ENCODE results near the gene BACH2. TPM values are rescaled to one million over a fixed set of nuclear protein-coding genes. Genes with fewer than 3 reads are reported as not detected.

Gene BACH2
- total RNA-seq, 5 donors from 2014 or later (not counting 1 experiment from before 2014, with no cell fraction given) = 81.9 to 196 (median 96.7) TPM

- Mint-ChIP-seq H3K9me3 (no peaks in the 10 kb centered on the region), H3K27ac (peak overlapping the region in 1 of 2 donors; percentile 77), H3K4me3 (no peak overlapping the region), H3K27me3 (no peaks in the 10 kb centered on the region), H3K36me3 (peaks cover 47% of the 10 kb centered on the region), H3K4me1 (peaks cover 40 to 57% (median 41%) of the 10 kb centered on the region in 3 donors)
- DNase-seq (no peak), ATAC-seq (replicated peaks in 1 of 4) (no peak)
- ChIA-PET CTCF (interaction anchor here (0.5 to 1.5 kb wide), 4 partner anchors 9 to 512 kb away, joined by 3 to 4 read pairs (median 3); no protein-coding TSS in a partner anchor), POLR2A (interaction anchor here in 1 of 2 donors (0.6 kb wide), 1 partner anchor 39 kb away, joined by 3 read pairs; no protein-coding TSS in a partner anchor)
- no CpG with 5 or more reads among the region's 3 CpGs for WGBS (ENCODE audit: insufficient coverage)
- Histone ChIP-seq H3K27me3 (replicated peaks in 1 of 2; ENCODE audit: control insufficient read depth in 2 of 2, extremely low read depth in 1 of 2, insufficient read depth in 2 of 2, low read length in 1 of 2) (no peaks in the 10 kb centered on the region), H3K4me1 (ENCODE audit: control insufficient read depth in 1 of 2, extremely low read depth in 1 of 2, insufficient read depth in 2 of 2, low read length in 2 of 2) (peaks cover 2 to 3% of the 10 kb centered on the region in 2 experiments), H3K27ac (ENCODE audit: low read length) (no peak overlapping the region), H3K36me3 (ENCODE audit: control insufficient read depth in 2 of 2, extremely low read depth in 1 of 2, insufficient read depth in 1 of 2, low read length in 1 of 2) (peaks cover 0 to 10% of the 10 kb centered on the region in 2 donors), H3K9me3 (no peaks in the 10 kb centered on the region), H3K4me3 (ENCODE audit: control insufficient read depth in 1 of 2, extremely low read depth in 1 of 2, low read length in 1 of 2) (no peak overlapping the region)
Observed at GRCh38 chr6:89966913-89967312, 329.7 kb downstream of the BACH2 start.

- Histone ChIP-seq H3K9me3 (no peaks in the 10 kb centered on the region), H3K36me3 (ENCODE audit: control insufficient read depth in 2 of 2, extremely low read depth in 1 of 2, insufficient read depth in 1 of 2, low read length in 1 of 2) (peaks cover 0 to 8% of the 10 kb centered on the region in 2 donors), H3K4me3 (ENCODE audit: control insufficient read depth in 1 of 2, extremely low read depth in 1 of 2, low read length in 1 of 2) (no peak overlapping the region), H3K4me1 (ENCODE audit: control insufficient read depth in 1 of 2, extremely low read depth in 1 of 2, insufficient read depth in 2 of 2, low read length in 2 of 2) (peaks cover 0 to 2% of the 10 kb centered on the region in 2 experiments), H3K27ac (ENCODE audit: low read length) (no peak overlapping the region), H3K27me3 (replicated peaks in 1 of 2; ENCODE audit: control insufficient read depth in 2 of 2, extremely low read depth in 1 of 2, insufficient read depth in 2 of 2, low read length in 1 of 2) (no peaks in the 10 kb centered on the region)
- no CpG with 5 or more reads among the region's 1 CpG for WGBS (ENCODE audit: insufficient coverage)
- H3K27ac Mint-ChIP-seq = peak overlapping the region in 1 of 2 donors; percentile 77
- DNase-seq (no peak), ATAC-seq (replicated peaks in 1 of 4) (no peak)
- peaks cover 48% of the 10 kb centered on the region for H3K36me3 Mint-ChIP-seq
- no peaks in the 10 kb centered on the region for H3K9me3 Mint-ChIP-seq
- POLR2A ChIA-PET = no interaction called here
- no peaks in the 10 kb centered on the region for H3K27me3 Mint-ChIP-seq
- peaks cover 47 to 60% (median 47%) of the 10 kb centered on the region in 3 donors for H3K4me1 Mint-ChIP-seq
- CTCF ChIA-PET = interaction anchor here (0.9 to 1.5 kb wide), 3 partner anchors 9 to 26 kb away, joined by 3 to 5 read pairs (median 5); no protein-coding TSS in a partner anchor
- H3K4me3 Mint-ChIP-seq = no peak overlapping the region
Observed at GRCh38 chr6:89966228-89966544, 330.5 kb downstream of the BACH2 start.

- H3K4me3 ChIP-seq (ENCODE audit: control insufficient read depth in 1 of 2, extremely low read depth in 1 of 2, low read length in 1 of 2) = no peak overlapping the region
- no peak for ATAC-seq (replicated peaks in 1 of 4)
- Mint-ChIP-seq H3K36me3 (peaks cover 50% of the 10 kb centered on the region), H3K27me3 (no peaks in the 10 kb centered on the region), H3K9me3 (no peaks in the 10 kb centered on the region), H3K4me3 (no peak overlapping the region), H3K27ac (peak overlapping the region; percentile 6 to 77), H3K4me1 (peaks cover 47 to 63% (median 50%) of the 10 kb centered on the region in 3 donors)
- POLR2A ChIA-PET = interaction anchor here in 1 of 2 donors (0.7 kb wide), 1 partner anchor 9 kb away, joined by 3 read pairs; no protein-coding TSS in a partner anchor
- no peaks in the 10 kb centered on the region for H3K9me3 ChIP-seq
- H3K36me3 ChIP-seq (ENCODE audit: control insufficient read depth in 2 of 2, extremely low read depth in 1 of 2, insufficient read depth in 1 of 2, low read length in 1 of 2) = peaks cover 0 to 11% of the 10 kb centered on the region in 2 donors
- WGBS (ENCODE audit: insufficient coverage) = 83% methylated on average over 1 of the region's 2 CpGs
- no peak for DNase-seq
- H3K27me3 ChIP-seq (replicated peaks in 1 of 2; ENCODE audit: control insufficient read depth in 2 of 2, extremely low read depth in 1 of 2, insufficient read depth in 2 of 2, low read length in 1 of 2) = no peaks in the 10 kb centered on the region
- H3K4me1 ChIP-seq (ENCODE audit: control insufficient read depth in 1 of 2, extremely low read depth in 1 of 2, insufficient read depth in 2 of 2, low read length in 2 of 2) = no peaks in the 10 kb centered on the region
- H3K27ac ChIP-seq (ENCODE audit: low read length) = no peak overlapping the region
- CTCF ChIA-PET = interaction anchor here (0.9 to 1.5 kb wide), 3 partner anchors 8 to 25 kb away, joined by 3 to 5 read pairs (median 5); no protein-coding TSS in a partner anchor
Observed at GRCh38 chr6:89965441-89966227, 331.0 kb downstream of the BACH2 start.

- H3K4me1 ChIP-seq (ENCODE audit: control insufficient read depth in 1 of 2, extremely low read depth in 1 of 2, insufficient read depth in 2 of 2, low read length in 2 of 2) = peaks cover 0 to 3% of the 10 kb centered on the region in 2 experiments
- H3K27ac ChIP-seq (ENCODE audit: low read length) = no peak overlapping the region
- ChIA-PET POLR2A (no interaction called here), CTCF (no interaction called here)
- no peak for DNase-seq
- H3K9me3 ChIP-seq = no peaks in the 10 kb centered on the region
- no peaks in the 10 kb centered on the region for H3K27me3 Mint-ChIP-seq
- peaks cover 3 to 11% of the 10 kb centered on the region in 2 donors for H3K36me3 ChIP-seq (ENCODE audit: control insufficient read depth in 2 of 2, extremely low read depth in 1 of 2, insufficient read depth in 1 of 2, low read length in 1 of 2)
- H3K4me1 Mint-ChIP-seq = peaks cover 61 to 75% (median 67%) of the 10 kb centered on the region in 3 donors
- no peaks in the 10 kb centered on the region for H3K27me3 ChIP-seq (replicated peaks in 1 of 2; ENCODE audit: control insufficient read depth in 2 of 2, extremely low read depth in 1 of 2, insufficient read depth in 2 of 2, low read length in 1 of 2)
- ATAC-seq (replicated peaks in 1 of 4) = no peak
- no peak overlapping the region for H3K4me3 Mint-ChIP-seq
- peaks cover 59% of the 10 kb centered on the region for H3K36me3 Mint-ChIP-seq
- 93% methylated on average over 3 of the region's 3 CpGs for WGBS (ENCODE audit: insufficient coverage)
- H3K27ac Mint-ChIP-seq = peak overlapping the region in 1 of 2 donors; percentile 71
- no peaks in the 10 kb centered on the region for H3K9me3 Mint-ChIP-seq
- H3K4me3 ChIP-seq (ENCODE audit: control insufficient read depth in 1 of 2, extremely low read depth in 1 of 2, low read length in 1 of 2) = no peak overlapping the region
Observed at GRCh38 chr6:89963391-89963790, 333.3 kb downstream of the BACH2 start.

- Histone ChIP-seq H3K27ac (ENCODE audit: low read length) (no peak overlapping the region), H3K9me3 (no peaks in the 10 kb centered on the region), H3K4me3 (ENCODE audit: control insufficient read depth in 1 of 2, extremely low read depth in 1 of 2, low read length in 1 of 2) (no peak overlapping the region), H3K27me3 (replicated peaks in 1 of 2; ENCODE audit: control insufficient read depth in 2 of 2, extremely low read depth in 1 of 2, insufficient read depth in 2 of 2, low read length in 1 of 2) (no peaks in the 10 kb centered on the region), H3K4me1 (ENCODE audit: control insufficient read depth in 1 of 2, extremely low read depth in 1 of 2, insufficient read depth in 2 of 2, low read length in 2 of 2) (peaks cover 0 to 9% of the 10 kb centered on the region in 2 experiments), H3K36me3 (ENCODE audit: control insufficient read depth in 2 of 2, extremely low read depth in 1 of 2, insufficient read depth in 1 of 2, low read length in 1 of 2) (peaks cover 3 to 11% of the 10 kb centered on the region in 2 donors)
- CTCF ChIA-PET = no interaction called here
- H3K36me3 Mint-ChIP-seq = peaks cover 58% of the 10 kb centered on the region
- H3K4me1 Mint-ChIP-seq = peaks cover 57 to 63% (median 63%) of the 10 kb centered on the region in 3 donors
- no peaks in the 10 kb centered on the region for H3K9me3 Mint-ChIP-seq
- no peak overlapping the region for H3K4me3 Mint-ChIP-seq
- H3K27me3 Mint-ChIP-seq = no peaks in the 10 kb centered on the region
- no CpG with 5 or more reads among the region's 2 CpGs for WGBS (ENCODE audit: insufficient coverage)
- no peak for DNase-seq
- H3K27ac Mint-ChIP-seq = peak overlapping the region in 1 of 2 donors; percentile 55
- POLR2A ChIA-PET = interaction anchor here in 1 of 2 donors (0.6 kb wide), 1 partner anchor 335 kb away, joined by 10 read pairs; no protein-coding TSS in a partner anchor
- no peak for ATAC-seq (replicated peaks in 1 of 4)
Observed at GRCh38 chr6:89961481-89961880, 335.2 kb downstream of the BACH2 start.

GRCh38 chr6:89959883-89960282 lies 336.8 kb downstream of the BACH2 start:
- ATAC-seq (replicated peaks in 1 of 4) = no peak
- no peaks in the 10 kb centered on the region for H3K9me3 Mint-ChIP-seq
- no peaks in the 10 kb centered on the region for H3K9me3 ChIP-seq
- H3K27me3 ChIP-seq (replicated peaks in 1 of 2; ENCODE audit: control insufficient read depth in 2 of 2, extremely low read depth in 1 of 2, insufficient read depth in 2 of 2, low read length in 1 of 2) = no peaks in the 10 kb centered on the region
- H3K4me3 ChIP-seq (ENCODE audit: control insufficient read depth in 1 of 2, extremely low read depth in 1 of 2, low read length in 1 of 2) = no peak overlapping the region
- no peak for DNase-seq
- 93% methylated on average over 2 of the region's 6 CpGs for WGBS (ENCODE audit: insufficient coverage)
- H3K27me3 Mint-ChIP-seq = no peaks in the 10 kb centered on the region
- POLR2A ChIA-PET = no interaction called here
- peaks cover 3 to 8% of the 10 kb centered on the region in 2 donors for H3K36me3 ChIP-seq (ENCODE audit: control insufficient read depth in 2 of 2, extremely low read depth in 1 of 2, insufficient read depth in 1 of 2, low read length in 1 of 2)
- CTCF ChIA-PET = interaction anchor here (0.6 to 1.2 kb wide), 2 partner anchors 19 to 197 kb away, joined by 3 to 6 read pairs; no protein-coding TSS in a partner anchor
- H3K4me1 ChIP-seq (ENCODE audit: control insufficient read depth in 1 of 2, extremely low read depth in 1 of 2, insufficient read depth in 2 of 2, low read length in 2 of 2) = peaks cover 10 to 19% of the 10 kb centered on the region in 2 experiments
- H3K36me3 Mint-ChIP-seq = peaks cover 52% of the 10 kb centered on the region
- H3K27ac Mint-ChIP-seq = peak overlapping the region; percentile 36 to 71
- H3K27ac ChIP-seq (ENCODE audit: low read length) = no peak overlapping the region
- H3K4me1 Mint-ChIP-seq = peaks cover 60 to 67% (median 66%) of the 10 kb centered on the region in 3 donors
- no peak overlapping the region for H3K4me3 Mint-ChIP-seq
